HEK293 (cell line): ENCODE results near the gene OOSP4B.
"Not testable (repeated sequence)": the region's sequence is repeated elsewhere in the genome, so short reads cannot be mapped to it uniquely, and the experiment has no call there.

Experiments
- CTCF ChIA-PET: fragments of 350-600 bp; formaldehyde crosslinking; extraction: SDS; loops from one replicate; lab custom pipeline; 2021; ENCODE audit warnings: antibody characterized with exemption; lab: Yijun Ruan, JAX
- POLR2A ChIA-PET: fragments of 300-600 bp; formaldehyde crosslinking; extraction: SDS; loops from one replicate; lab custom pipeline; 2020; ENCODE audit warnings: antibody characterized with exemption, inconsistent platforms; lab: Yijun Ruan, JAX
- H3K27ac ChIP-seq: fragments of 200-500 bp; sonication (Bioruptor generic); 2 replicates; pipeline ENCODE4 v1.5.1; 2014; ENCODE audit warnings: low read depth, low read length, control low read depth, inconsistent platforms; ENCODE audit errors: extremely low read depth
- H3K36me3 ChIP-seq, 2 experiments: fragments of 200-500 bp in 1 of 2; sonication (Bioruptor generic) in 1 of 2; 1 replicate in 1 of 2; 2 replicates in 1 of 2; pipeline ENCODE4 v1.5.1; 2014 to 2017; ENCODE audit warnings: inconsistent platforms in 2 of 2, low read length in 2 of 2; ENCODE audit not compliant: control insufficient read depth in 2 of 2, insufficient read depth in 1 of 2
- H3K4me1 ChIP-seq: fragments of 200-500 bp; sonication (Bioruptor generic); 2 replicates; pipeline ENCODE4 v1.5.1; 2014; ENCODE audit warnings: mild to moderate bottlenecking, low read length, inconsistent platforms; ENCODE audit not compliant: control insufficient read depth, insufficient read depth
- H3K4me3 ChIP-seq: 2 replicates; pipeline ENCODE4 v1.5.1; 2011; ENCODE audit warnings: low read depth, mild to moderate bottlenecking, control low read depth, low read length, moderate library complexity
- H3K9me3 ChIP-seq: fragments of 200-500 bp; sonication (Bioruptor generic); 2 replicates; pipeline ENCODE4 v1.5.1; 2014; ENCODE audit warnings: low read depth, low read length, inconsistent platforms; ENCODE audit not compliant: control insufficient read depth, insufficient read depth
- BCL11B ChIP-seq: fragments of 450-650 bp; formaldehyde crosslinking; IDR thresholded peaks from 2 replicates; pipeline ENCODE4 v1.5.1; 2016; ENCODE audit warnings: low read depth, missing biosample characterization, missing genetic modification characterization
- ELK4 ChIP-seq: IDR thresholded peaks from 2 replicates; pipeline ENCODE4 v1.6.1; 2011; ENCODE audit warnings: mild to moderate bottlenecking, low read depth, low read length, borderline replicate concordance
- MYNN ChIP-seq: fragments of 450-650 bp; formaldehyde crosslinking; IDR thresholded peaks from 2 replicates; pipeline ENCODE4 v1.5.1; 2016; ENCODE audit warnings: missing biosample characterization, missing genetic modification characterization, borderline replicate concordance
- PRDM4 ChIP-seq: fragments of 450-650 bp; formaldehyde crosslinking; IDR thresholded peaks from 2 replicates; pipeline ENCODE4 v1.5.1; 2017; ENCODE audit warnings: missing biosample characterization, missing genetic modification characterization
- SCRT1 ChIP-seq: fragments of 450-650 bp; formaldehyde crosslinking; IDR thresholded peaks from 2 replicates; pipeline ENCODE4 v1.5.1; 2016; ENCODE audit warnings: missing biosample characterization, missing genetic modification characterization, borderline replicate concordance
- SETDB1 ChIP-seq: IDR thresholded peaks from one replicate; pipeline ENCODE4 v1.6.1; 2017; ENCODE audit warnings: mild to moderate bottlenecking, low read length, moderate library complexity, mixed read lengths; ENCODE audit not compliant: insufficient read length
- TSHZ1 ChIP-seq: fragments of 450-650 bp; formaldehyde crosslinking; IDR thresholded peaks from 2 replicates; pipeline ENCODE4 v1.5.1; 2016; ENCODE audit warnings: missing biosample characterization, missing genetic modification characterization, borderline replicate concordance
- WT1 ChIP-seq: fragments of 450-650 bp; formaldehyde crosslinking; IDR thresholded peaks from 2 replicates; pipeline ENCODE4 v1.5.1; 2016; ENCODE audit warnings: missing biosample characterization, missing genetic modification characterization
- ZBTB20 ChIP-seq: fragments of 450-650 bp; formaldehyde crosslinking; IDR thresholded peaks from 2 replicates; pipeline ENCODE4 v1.5.1; 2016; ENCODE audit warnings: missing biosample characterization, missing genetic modification characterization
- ZBTB8A ChIP-seq: fragments of 450-650 bp; formaldehyde crosslinking; IDR thresholded peaks from 2 replicates; pipeline ENCODE4 v1.5.1; 2016; ENCODE audit warnings: missing biosample characterization, missing genetic modification characterization
- ZNF174 ChIP-seq: fragments of 450-650 bp; formaldehyde crosslinking; IDR thresholded peaks from 2 replicates; pipeline ENCODE4 v1.5.0; 2017; ENCODE audit warnings: missing biosample characterization, mild to moderate bottlenecking, missing genetic modification characterization
- ZNF280C ChIP-seq: fragments of 450-650 bp; formaldehyde crosslinking; IDR thresholded peaks from 2 replicates; pipeline ENCODE4 v1.5.1; 2016; ENCODE audit warnings: missing biosample characterization, missing genetic modification characterization
- ZNF302 ChIP-seq: fragments of 450-650 bp; formaldehyde crosslinking; IDR thresholded peaks from 2 replicates; pipeline ENCODE4 v1.5.1; 2016; ENCODE audit warnings: missing biosample characterization, missing genetic modification characterization, low read depth
- ZNF391 ChIP-seq: fragments of 450-650 bp; formaldehyde crosslinking; IDR thresholded peaks from 2 replicates; pipeline ENCODE4 v1.5.1; 2016; ENCODE audit warnings: low read depth, missing biosample characterization, missing genetic modification characterization, borderline replicate concordance
- ZNF423 ChIP-seq: fragments of 450-650 bp; formaldehyde crosslinking; IDR thresholded peaks from 2 replicates; pipeline ENCODE4 v1.5.1; 2016; ENCODE audit warnings: missing biosample characterization, missing genetic modification characterization
- ZNF549 ChIP-seq: fragments of 450-650 bp; IDR thresholded peaks from 2 replicates; pipeline ENCODE4 v1.5.1; 2018; ENCODE audit warnings: missing biosample characterization, missing genetic modification characterization, mild to moderate bottlenecking, inconsistent platforms, moderate library complexity
- ZNF621 ChIP-seq: fragments of 450-650 bp; formaldehyde crosslinking; IDR thresholded peaks from 2 replicates; pipeline ENCODE4 v1.5.1; 2017; ENCODE audit warnings: missing biosample characterization, missing genetic modification characterization
- ZNF626 ChIP-seq: fragments of 450-650 bp; sonication (Bioruptor Pico); formaldehyde crosslinking; IDR thresholded peaks from 2 replicates; pipeline ENCODE4 v1.5.1; 2018; ENCODE audit warnings: missing biosample characterization, missing genetic modification characterization, inconsistent platforms

The OOSP4B gene

GRCh38 chr11:59981106-59981770 is 35.7 kb upstream of the OOSP4B start:
- no peak overlapping the region for H3K27ac ChIP-seq
- ChIA-PET POLR2A (no interaction called here), CTCF (no interaction called here)
- no peaks in the 10 kb centered on the region for H3K9me3 ChIP-seq
- H3K36me3 ChIP-seq: no peaks in the 10 kb centered on the region
- H3K4me3 ChIP-seq: no peak overlapping the region
- no peak for TF ChIP-seq SETDB1
- TF ChIP-seq BCL11B (tag by site-specific recombination): no peak
- no peak for TF ChIP-seq ZNF423 (tag by site-specific recombination)
- TF ChIP-seq, all 188 proteins: peak for 0
- no peaks in the 10 kb centered on the region for H3K4me1 ChIP-seq

GRCh38 chr11:59982037-59982436 is 34.9 kb upstream of the OOSP4B start:
- H3K4me3 ChIP-seq, H3K36me3 ChIP-seq, H3K4me1 ChIP-seq, CTCF ChIA-PET, H3K27ac ChIP-seq, H3K9me3 ChIP-seq, POLR2A ChIA-PET: not testable (repeated sequence)

- ChIA-PET POLR2A (no interaction called here), CTCF (interaction anchor here (0.6 to 0.9 kb wide), 3 partner anchors 64 to 283 kb away, joined by 3 to 7 read pairs (median 4); no protein-coding TSS in a partner anchor)
- Histone ChIP-seq H3K4me1 (no peaks in the 10 kb centered on the region), H3K9me3 (no peaks in the 10 kb centered on the region), H3K27ac (no peak overlapping the region), H3K4me3 (no peak overlapping the region), H3K36me3 (no peaks in the 10 kb centered on the region)
- no peak for TF ChIP-seq TSHZ1 (tag by site-specific recombination)
- no peak for TF ChIP-seq ZNF280C
- no peak for TF ChIP-seq ZNF302 (tag by site-specific recombination)
- TF ChIP-seq ZBTB20 (tag by site-specific recombination): no peak
- TF ChIP-seq ZNF549 (tag by site-specific recombination): no peak
- TF ChIP-seq SETDB1: no peak
- TF ChIP-seq WT1 (tag by site-specific recombination): no peak
- no peak for TF ChIP-seq ZNF621 (tag by site-specific recombination)
- no peak for TF ChIP-seq ZNF174 (tag by site-specific recombination)
- no peak for TF ChIP-seq MYNN
- TF ChIP-seq ZNF626 (tag by site-specific recombination): no peak
- TF ChIP-seq SCRT1 (tag by site-specific recombination): no peak
- TF ChIP-seq ZNF391: no peak
- TF ChIP-seq ZBTB8A: no peak
- no peak for TF ChIP-seq ELK4
- no peak for TF ChIP-seq PRDM4 (tag by site-specific recombination)
Measured at GRCh38 chr11:59983212-59983611, 33.8 kb upstream of the OOSP4B start.
